HepG2 (cell line): ENCODE data around the gene BCL6. TPM values are rescaled to one million over a fixed set of nuclear protein-coding genes. Genes with fewer than 3 reads are reported as not detected.

Source experiments
- ATAC-seq: fragments of 200-7000 bp; cut with Tn5 transposase; 3 replicates; pipeline ENCODE4 v1.9.1; 2020; ENCODE audit warnings: mild to moderate bottlenecking, moderate library complexity
- BruUV-seq: library from RNA; stranded (reverse); fragments of 400-500 nt; replicated peaks from 2 replicates; lab custom pipeline; 2021; lab: Mats Ljungman, UMichigan
- CTCF ChIA-PET: fragments of 300-600 bp; formaldehyde crosslinking; extraction: SDS; loops from one replicate; lab custom pipeline; 2021; ENCODE audit warnings: low total read pairs, inconsistent platforms, low intra/inter-chr PET ratio; lab: Yijun Ruan, JAX
- POLR2A ChIA-PET: fragments of 350-600 bp; sonication (Branson Sonifier 250); formaldehyde crosslinking; loops from one replicate; lab custom pipeline; 2020; ENCODE audit warnings: antibody characterized with exemption, inconsistent platforms; lab: Yijun Ruan, JAX
- DNase-seq: peaks from one replicate; pipeline ENCODE4 v3.0.0-alpha.2; 2015; ENCODE audit warnings: low spot score
- FAIRE-seq: peaks from 3 replicates; lab custom pipeline; 2011; peaks lifted over from hg19 to GRCh38; lab: Jason Lieb, UNC
- H2AFZ ChIP-seq: one replicate; pipeline ENCODE4 v1.6.1; 2011; ENCODE audit warnings: low read length, inconsistent platforms
- H3K27ac ChIP-seq: fragments of 300-600 bp; 3 replicates; pipeline ENCODE4 v1.8.0; 2011; ENCODE audit warnings: mixed run types, mild to moderate bottlenecking, mixed read lengths, low read length, inconsistent platforms; ENCODE audit not compliant: insufficient read depth; ENCODE audit errors: extremely low read length
- H3K27me3 ChIP-seq, 2 experiments: fragments of 200-600 bp in 1 of 2; 2 replicates in 1 of 2; 3 replicates in 1 of 2; pipeline versions ENCODE4 v1.6.0 to v1.8.0; 2011; ENCODE audit warnings: low read length in 2 of 2, mild to moderate bottlenecking in 2 of 2, moderate library complexity in 2 of 2, inconsistent platforms in 1 of 2; ENCODE audit not compliant: insufficient read depth in 2 of 2, control insufficient read depth in 1 of 2
- H3K36me3 ChIP-seq, 2 experiments: fragments of 200-600 bp in 1 of 2; replicated peaks in 1 of 2; 2 replicates in 1 of 2; 3 replicates in 1 of 2; pipeline versions ENCODE4 v1.5.1 to v1.8.0; 2011; ENCODE audit warnings: low read length in 2 of 2, inconsistent platforms in 1 of 2; ENCODE audit not compliant: insufficient read depth in 2 of 2, control insufficient read depth in 1 of 2
- H3K4me1 ChIP-seq: 2 replicates; pipeline ENCODE4 v1.5.1; 2012; ENCODE audit warnings: low read length, inconsistent platforms; ENCODE audit not compliant: insufficient read depth
- H3K4me2 ChIP-seq: 2 replicates; pipeline ENCODE4 v1.6.0; 2011; ENCODE audit warnings: low read depth, low read length, inconsistent platforms
- H3K4me3 ChIP-seq, 3 experiments: fragments of 200-600 bp in 1 of 3; sonication (generic), shearing (Covaris generic) in 1 of 3; replicated peaks in 1 of 3; 2 replicates each; pipeline ENCODE4 v1.5.1; 2011 to 2016; ENCODE audit warnings: low read length in 3 of 3, inconsistent platforms in 2 of 3, low read depth in 2 of 3, mild to moderate bottlenecking in 2 of 3, control low read depth in 1 of 3, mixed read lengths in 1 of 3; ENCODE audit not compliant: insufficient read depth in 1 of 3
- H3K79me2 ChIP-seq: one replicate; pipeline ENCODE4 v1.6.1; 2011; ENCODE audit warnings: low read length, inconsistent platforms; ENCODE audit not compliant: insufficient read depth
- H3K9ac ChIP-seq: 2 replicates; pipeline ENCODE4 v1.6.0; 2011; ENCODE audit warnings: mild to moderate bottlenecking, low read depth, low read length, inconsistent platforms; ENCODE audit not compliant: insufficient read depth
- H3K9me3 ChIP-seq: 2 replicates; pipeline ENCODE4 v1.5.1; 2012; ENCODE audit warnings: mild to moderate bottlenecking, low read length
- H4K20me1 ChIP-seq: 2 replicates; pipeline ENCODE4 v1.6.0; 2011; ENCODE audit warnings: inconsistent platforms, mild to moderate bottlenecking, low read length, moderate library complexity; ENCODE audit not compliant: insufficient read depth
- ETV6 ChIP-seq: sonication (generic); formaldehyde crosslinking; conservative IDR thresholded peaks from 2 replicates; pipeline ENCODE4 v1.4.0; 2020; ENCODE audit warnings: missing genetic modification reagents
- KDM6A ChIP-seq: IDR thresholded peaks from 2 replicates; pipeline ENCODE4 v1.6.1; 2016; ENCODE audit warnings: low read depth
- NR2F6 ChIP-seq, 2 experiments: IDR thresholded peaks; 2 replicates each; pipeline ENCODE4 v1.6.1; 2016; ENCODE audit warnings: antibody characterized with exemption in 1 of 2, mild to moderate bottlenecking in 1 of 2
- PHF21A ChIP-seq: sonication (generic); formaldehyde crosslinking; IDR thresholded peaks from 2 replicates; pipeline ENCODE4 v1.5.0; 2020; ENCODE audit warnings: mild to moderate bottlenecking, missing genetic modification reagents
- POLR2AphosphoS5 ChIP-seq: IDR thresholded peaks from 2 replicates; pipeline ENCODE4 v1.6.1; 2012; ENCODE audit warnings: low read depth, low read length
- ZKSCAN5 ChIP-seq: sonication (generic); formaldehyde crosslinking; IDR thresholded peaks from 2 replicates; pipeline ENCODE4 v1.5.1; 2020; ENCODE audit warnings: mild to moderate bottlenecking, missing genetic modification reagents
- ZNF180 ChIP-seq: sonication (generic); formaldehyde crosslinking; IDR thresholded peaks from 2 replicates; pipeline ENCODE4 v1.4.0; 2020; ENCODE audit warnings: low read depth, missing genetic modification reagents, borderline replicate concordance
- ZNF24 ChIP-seq: fragments of 450-650 bp; IDR thresholded peaks from 2 replicates; pipeline ENCODE4 v1.6.1; 2017; ENCODE audit warnings: antibody characterized with exemption, mild to moderate bottlenecking
- ZNF33B ChIP-seq: sonication (generic); formaldehyde crosslinking; IDR thresholded peaks from 2 replicates; pipeline ENCODE4 v1.5.1; 2020; ENCODE audit warnings: mild to moderate bottlenecking, missing genetic modification reagents
- ZNF768 ChIP-seq: sonication (generic); formaldehyde crosslinking; IDR thresholded peaks from 2 replicates; pipeline ENCODE4 v1.4.0; 2020; ENCODE audit warnings: missing genetic modification reagents
- ZNF777 ChIP-seq: sonication (generic); formaldehyde crosslinking; IDR thresholded peaks from 2 replicates; pipeline ENCODE4 v1.4.0; 2020; ENCODE audit warnings: missing genetic modification reagents
- ZNF781 ChIP-seq: sonication (generic); formaldehyde crosslinking; IDR thresholded peaks from 2 replicates; pipeline ENCODE4 v1.5.1; 2020; ENCODE audit warnings: borderline replicate concordance, mild to moderate bottlenecking, missing genetic modification reagents; ENCODE audit errors: not compliant biosample characterization
- ZSCAN30 ChIP-seq: sonication (generic); formaldehyde crosslinking; IDR thresholded peaks from 2 replicates; pipeline ENCODE4 v1.5.0; 2020; ENCODE audit warnings: mild to moderate bottlenecking, missing genetic modification reagents
- WGBS: methylation state at CpG from one replicate; pipeline ENCODE4 v1.1.6; 2017; ENCODE audit warnings: low lambda C conversion rate; 5-methylcytosine and 5-hydroxymethylcytosine counted together
- in situ Hi-C: cut with HindIII; loops from 2 replicates; pipeline ENCODE4 v1.10.0; 2017; ENCODE audit warnings: low pct_unique_long_range_greater_than_20kb; ENCODE audit not compliant: extremely low pct_ligation_motif_present
- intact Hi-C: fragments of 100-400 bp; cut with micrococcal nuclease; formaldehyde crosslinking; loops from one replicate; pipeline ENCODE4 v1.10.0; 2022; ENCODE audit not compliant: unreplicated experiment
- polyA plus RNA-seq, 8 experiments: library from polyadenylated mRNA; depleted of rRNA in 3 of 8; stranded (reverse) in 7 of 8; unstranded in 1 of 8; fragments of >200 nt; fragmentation: Illumina TruSeq in 4 of 8; extraction: Trizol in 4 of 8; gene quantifications; 2 replicates each; pipeline versions ENCODE4 v1.2.1 to v1.2.3, GENCODE V29; 2011 to 2016; ENCODE audit warnings: low read depth in 4 of 8, missing spikeins in 1 of 8, mixed read lengths in 1 of 8; ENCODE audit not compliant: insufficient read depth in 1 of 8
- total RNA-seq, 5 experiments: library from RNA; depleted of rRNA; stranded (reverse); fragments of >200 nt; fragmentation: Illumina TruSeq; extraction: Trizol; gene quantifications; 2 replicates each; pipeline ENCODE4 v1.2.3, GENCODE V29; 2016; ENCODE audit warnings: low read depth in 1 of 5
- TF ChIP-seq, protein P1 (sequence below): conservative IDR thresholded peaks from 2 replicates; pipeline ENCODE4 v1.6.1; 2018; ENCODE audit warnings: missing genetic modification reagents
- TF ChIP-seq, protein P2 (sequence below): sonication (generic); formaldehyde crosslinking; IDR thresholded peaks from 2 replicates; pipeline ENCODE4 v1.4.0; 2020; ENCODE audit warnings: mild to moderate bottlenecking, low read depth, missing genetic modification reagents
- TF ChIP-seq, protein P3 (sequence below): IDR thresholded peaks from 2 replicates; pipeline ENCODE4 v1.6.1; 2016; ENCODE audit warnings: low read depth
- TF ChIP-seq, protein P4 (sequence below): sonication (generic); formaldehyde crosslinking; IDR thresholded peaks from 2 replicates; pipeline ENCODE4 v1.4.0; 2020; ENCODE audit warnings: missing genetic modification reagents, mild to moderate bottlenecking, borderline replicate concordance
- TF ChIP-seq, protein P5 (sequence below): sonication (generic); formaldehyde crosslinking; IDR thresholded peaks from 2 replicates; pipeline ENCODE4 v1.4.0; 2020; ENCODE audit warnings: mild to moderate bottlenecking, low read depth, missing genetic modification reagents

The BCL6 gene
- total and polyA plus RNA-seq, 2 of the 13 experiments (the other 11 are each of a cell fraction or from before 2014, with no cell fraction given): 21.2 to 53.7 TPM

DNA sequence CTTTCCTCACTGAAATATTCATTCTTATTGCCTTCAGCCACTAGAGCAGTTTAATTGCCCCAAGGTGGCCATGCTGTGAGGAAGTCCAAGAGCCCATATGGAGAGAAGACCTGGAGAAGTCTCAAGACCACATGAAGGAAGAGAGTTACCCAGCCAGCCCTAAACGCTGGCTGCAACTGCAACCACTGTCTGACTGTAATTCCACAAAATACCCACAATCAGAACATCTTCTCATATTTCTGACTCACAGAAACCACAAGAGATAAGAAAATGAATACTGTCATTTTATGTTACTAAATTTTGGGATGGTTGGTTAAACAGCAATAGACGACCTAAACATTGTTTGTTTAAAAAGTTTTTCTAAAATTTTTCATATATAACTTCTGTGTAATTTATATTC is 60.4 kb downstream of the BCL6 start (continued):
- no peak for TF ChIP-seq NR2F6 (IDR thresholded peaks at IDR 0.05)
- TF ChIP-seq NR2F6 (CRISPR knock-in tag; IDR thresholded peaks at IDR 0.05): no peak
- TF ChIP-seq, protein P1, sequence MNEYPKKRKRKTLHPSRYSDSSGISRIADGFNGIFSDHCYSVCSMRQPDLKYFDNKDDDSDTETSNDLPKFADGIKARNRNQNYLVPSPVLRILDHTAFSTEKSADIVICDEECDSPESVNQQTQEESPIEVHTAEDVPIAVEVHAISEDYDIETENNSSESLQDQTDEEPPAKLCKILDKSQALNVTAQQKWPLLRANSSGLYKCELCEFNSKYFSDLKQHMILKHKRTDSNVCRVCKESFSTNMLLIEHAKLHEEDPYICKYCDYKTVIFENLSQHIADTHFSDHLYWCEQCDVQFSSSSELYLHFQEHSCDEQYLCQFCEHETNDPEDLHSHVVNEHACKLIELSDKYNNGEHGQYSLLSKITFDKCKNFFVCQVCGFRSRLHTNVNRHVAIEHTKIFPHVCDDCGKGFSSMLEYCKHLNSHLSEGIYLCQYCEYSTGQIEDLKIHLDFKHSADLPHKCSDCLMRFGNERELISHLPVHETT: no peak
- no peak for TF ChIP-seq POLR2AphosphoS5
- no peak for TF ChIP-seq KDM6A
- no peak for TF ChIP-seq ZNF777 (CRISPR knock-in tag)

DNA sequence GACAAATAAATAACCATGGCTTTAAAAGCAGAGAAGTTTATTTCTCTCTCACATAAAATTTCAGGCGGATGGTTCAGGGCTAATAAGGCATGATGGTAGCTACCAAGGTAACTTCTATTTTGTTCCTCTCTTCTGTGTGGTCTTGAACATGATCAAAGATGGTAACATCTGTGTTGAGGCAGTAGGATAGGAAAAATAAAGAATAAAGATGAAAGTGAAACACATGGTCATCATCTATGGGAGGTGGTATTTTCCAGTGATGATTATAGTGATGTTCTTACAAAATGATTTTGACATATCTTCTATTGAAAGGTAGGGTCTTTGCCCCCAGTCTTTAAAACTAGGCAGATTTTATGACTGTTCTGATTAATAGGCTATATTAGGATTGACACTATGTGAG is 60.8 kb downstream of the BCL6 start:
- H3K4me2 ChIP-seq: no peak overlapping the region
- DNase-seq: no peak
- H3K79me2 ChIP-seq: no peaks in the 10 kb centered on the region
- H3K27me3 ChIP-seq: no peaks in the 10 kb centered on the region
- in situ Hi-C loops (loop anchor here (5.0 kb wide), 1 partner anchor 462 kb away; no protein-coding TSS in a partner anchor), intact Hi-C loops (no loop called here)
- H3K9me3 ChIP-seq: no peaks in the 10 kb centered on the region
- H3K36me3 ChIP-seq: no peaks in the 10 kb centered on the region
- BruUV-seq: no TSS peak
- FAIRE-seq: no peak
- no peak overlapping the region for H3K4me3 ChIP-seq
- CTCF ChIA-PET: no interaction called here
- no peak overlapping the region for H3K9ac ChIP-seq
- no peak for ATAC-seq
- no peak overlapping the region for H2AFZ ChIP-seq
- 86% methylated on average over 1 of the region's 1 CpG for WGBS
- peaks cover 3% of the 10 kb centered on the region for H3K4me1 ChIP-seq
- H4K20me1 ChIP-seq: no peaks in the 10 kb centered on the region
- no peak overlapping the region for H3K27ac ChIP-seq
- POLR2A ChIA-PET: no interaction called here
- TF ChIP-seq, protein P2, sequence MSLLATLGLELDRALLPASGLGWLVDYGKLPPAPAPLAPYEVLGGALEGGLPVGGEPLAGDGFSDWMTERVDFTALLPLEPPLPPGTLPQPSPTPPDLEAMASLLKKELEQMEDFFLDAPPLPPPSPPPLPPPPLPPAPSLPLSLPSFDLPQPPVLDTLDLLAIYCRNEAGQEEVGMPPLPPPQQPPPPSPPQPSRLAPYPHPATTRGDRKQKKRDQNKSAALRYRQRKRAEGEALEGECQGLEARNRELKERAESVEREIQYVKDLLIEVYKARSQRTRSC (CRISPR knock-in tag): no peak
- TF ChIP-seq ZNF781 (CRISPR knock-in tag): no peak
- no peak for TF ChIP-seq ZNF24
- TF ChIP-seq, protein P3, sequence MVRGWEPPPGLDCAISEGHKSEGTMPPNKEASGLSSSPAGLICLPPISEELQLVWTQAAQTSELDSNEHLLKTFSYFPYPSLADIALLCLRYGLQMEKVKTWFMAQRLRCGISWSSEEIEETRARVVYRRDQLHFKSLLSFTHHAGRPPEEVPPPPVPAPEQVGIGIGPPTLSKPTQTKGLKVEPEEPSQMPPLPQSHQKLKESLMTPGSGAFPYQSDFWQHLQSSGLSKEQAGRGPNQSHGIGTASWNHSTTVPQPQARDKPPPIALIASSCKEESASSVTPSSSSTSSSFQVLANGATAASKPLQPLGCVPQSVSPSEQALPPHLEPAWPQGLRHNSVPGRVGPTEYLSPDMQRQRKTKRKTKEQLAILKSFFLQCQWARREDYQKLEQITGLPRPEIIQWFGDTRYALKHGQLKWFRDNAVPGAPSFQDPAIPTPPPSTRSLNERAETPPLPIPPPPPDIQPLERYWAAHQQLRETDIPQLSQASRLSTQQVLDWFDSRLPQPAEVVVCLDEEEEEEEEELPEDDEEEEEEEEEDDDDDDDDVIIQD (CRISPR knock-in tag): no peak
- no peak for TF ChIP-seq ETV6
- no peak for TF ChIP-seq ZNF180 (CRISPR knock-in tag)
- TF ChIP-seq, protein P4, sequence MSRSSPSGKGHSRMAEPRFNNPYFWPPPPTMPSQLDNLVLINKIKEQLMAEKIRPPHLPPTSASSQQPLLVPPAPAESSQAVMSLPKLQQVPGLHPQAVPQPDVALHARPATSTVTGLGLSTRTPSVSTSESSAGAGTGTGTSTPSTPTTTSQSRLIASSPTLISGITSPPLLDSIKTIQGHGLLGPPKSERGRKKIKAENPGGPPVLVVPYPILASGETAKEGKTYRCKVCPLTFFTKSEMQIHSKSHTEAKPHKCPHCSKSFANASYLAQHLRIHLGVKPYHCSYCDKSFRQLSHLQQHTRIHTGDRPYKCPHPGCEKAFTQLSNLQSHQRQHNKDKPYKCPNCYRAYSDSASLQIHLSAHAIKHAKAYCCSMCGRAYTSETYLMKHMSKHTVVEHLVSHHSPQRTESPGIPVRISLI: no peak
- no peak for TF ChIP-seq ZSCAN30
- no peak for TF ChIP-seq PHF21A (CRISPR knock-in tag)
- TF ChIP-seq, protein P5, sequence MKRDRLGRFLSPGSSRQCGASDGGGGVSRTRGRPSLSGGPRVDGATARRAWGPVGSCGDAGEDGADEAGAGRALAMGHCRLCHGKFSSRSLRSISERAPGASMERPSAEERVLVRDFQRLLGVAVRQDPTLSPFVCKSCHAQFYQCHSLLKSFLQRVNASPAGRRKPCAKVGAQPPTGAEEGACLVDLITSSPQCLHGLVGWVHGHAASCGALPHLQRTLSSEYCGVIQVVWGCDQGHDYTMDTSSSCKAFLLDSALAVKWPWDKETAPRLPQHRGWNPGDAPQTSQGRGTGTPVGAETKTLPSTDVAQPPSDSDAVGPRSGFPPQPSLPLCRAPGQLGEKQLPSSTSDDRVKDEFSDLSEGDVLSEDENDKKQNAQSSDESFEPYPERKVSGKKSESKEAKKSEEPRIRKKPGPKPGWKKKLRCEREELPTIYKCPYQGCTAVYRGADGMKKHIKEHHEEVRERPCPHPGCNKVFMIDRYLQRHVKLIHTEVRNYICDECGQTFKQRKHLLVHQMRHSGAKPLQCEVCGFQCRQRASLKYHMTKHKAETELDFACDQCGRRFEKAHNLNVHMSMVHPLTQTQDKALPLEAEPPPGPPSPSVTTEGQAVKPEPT (CRISPR knock-in tag): no peak
- no peak for TF ChIP-seq ZNF768 (CRISPR knock-in tag)
- no peak for TF ChIP-seq ZKSCAN5 (CRISPR knock-in tag)
- no peak for TF ChIP-seq ZNF33B
